Measurements from ENCODE around the gene VILL. TPM values are rescaled to one million over a fixed set of nuclear protein-coding genes. Genes with fewer than 3 reads are reported as not detected.
A peak's percentile ranks its signal among the peaks of the same experiment; 100 is the strongest.

Gene VILL
- total and polyA plus RNA-seq, 2 of the 8 experiments (the other 6 are each of a cell fraction or from before 2014, with no cell fraction given): 4.1 to 4.2 TPM

DNA sequence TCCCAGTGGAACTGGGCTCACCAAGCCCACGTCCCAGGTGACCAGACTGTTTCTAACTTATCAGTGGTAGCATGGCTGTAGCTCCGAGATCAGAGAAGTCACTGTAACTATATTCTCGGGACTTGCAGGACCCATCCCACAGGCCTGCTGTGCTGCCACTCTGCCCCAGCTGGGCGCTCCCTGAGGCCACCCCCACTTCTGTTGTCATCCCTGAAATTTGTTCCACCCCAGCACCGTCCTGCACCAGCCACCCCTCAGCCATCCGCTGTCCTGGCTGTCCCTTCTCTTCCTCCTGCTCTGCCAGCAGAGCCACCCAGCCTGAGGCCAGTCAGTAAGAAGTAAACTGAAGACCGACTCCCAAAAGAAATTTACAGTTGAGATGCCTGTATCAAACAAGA lies 33.0 kb upstream of the VILL start:
- no peaks in the 10 kb centered on the region for H3K79me1 ChIP-seq (ENCODE audit: low read depth, low read length)
- H3K56ac ChIP-seq (replicated peaks; ENCODE audit: insufficient read length, low read depth, low read length): no peak overlapping the region
- H4K91ac ChIP-seq (replicated peaks; ENCODE audit: insufficient read length, low read length): no peak overlapping the region
- H2BK12ac ChIP-seq (ENCODE audit: low read depth, low read length): peak overlapping the region; percentile 23; the same call in 1 of the 2 replicates
- H2BK5ac ChIP-seq (ENCODE audit: low read depth, low read length): 0 out of 2 replicates have a peak overlapping the region, but pooled peaks have one; percentile 8
- no peak overlapping the region for H3K14ac ChIP-seq (ENCODE audit: insufficient read length)
- H3K9ac ChIP-seq (replicated peaks in 1 of 4; ENCODE audit: extremely low read depth in 1 of 4, low read depth in 3 of 4, low read length in 3 of 4): 0 out of 7 replicates have a peak overlapping the region, but pooled peaks of 1 of the 4 experiments have one; percentile 16
- H3K4ac ChIP-seq (replicated peaks; ENCODE audit: insufficient read length, low read depth, low read length): no peak overlapping the region
- no peak overlapping the region for H2BK20ac ChIP-seq (ENCODE audit: low read length)
- no peak overlapping the region for H3K18ac ChIP-seq (ENCODE audit: extremely low read depth, low read length)
- no peak overlapping the region for H4K5ac ChIP-seq (ENCODE audit: insufficient read length, low read depth, low read length)
- no peaks in the 10 kb centered on the region for H3K79me2 ChIP-seq (ENCODE audit: control insufficient read depth in 1 of 2, insufficient read depth in 2 of 2, low read length in 2 of 2)
- no peak overlapping the region for H3K4me3 ChIP-seq (ENCODE audit: extremely low read depth in 1 of 4, insufficient read depth in 2 of 4, low read depth in 3 of 4, low read length in 4 of 4)
- no peaks in the 10 kb centered on the region for H4K20me1 ChIP-seq (replicated peaks in 1 of 2; ENCODE audit: control insufficient read depth in 1 of 2, insufficient read depth in 2 of 2, low read length in 2 of 2)
- H3K23ac ChIP-seq (ENCODE audit: insufficient read length): no peak overlapping the region
- H3K36me3 ChIP-seq (ENCODE audit: control insufficient read depth in 2 of 4, insufficient read depth in 4 of 4, low read length in 3 of 4): no peaks in the 10 kb centered on the region; a peak in 1 of 8 replicates
- H3K27ac ChIP-seq (ENCODE audit: low read depth, low read length): no peak overlapping the region
- POLR2A ChIA-PET (ENCODE audit: partially characterized antibody): interaction anchor here (0.9 to 1.9 kb wide), 2 partner anchors 8 to 16 kb away, joined by 3 to 4 read pairs; no protein-coding TSS in a partner anchor
- no peak overlapping the region for H3K4me2 ChIP-seq (ENCODE audit: insufficient read depth in 1 of 2, low read depth in 2 of 2, low read length in 2 of 2)
- H2BK120ac ChIP-seq (replicated peaks; ENCODE audit: low read depth, low read length): no peak overlapping the region
- H3K9me3 ChIP-seq (ENCODE audit: insufficient read depth in 2 of 2, low read depth in 1 of 2, low read length in 1 of 2): no peaks in the 10 kb centered on the region
- H3K23me2 ChIP-seq (ENCODE audit: low read depth, low read length): no peaks in the 10 kb centered on the region
- DNase-seq (ENCODE audit: low read depth in 1 of 2, low spot score in 2 of 2): no peak
- H2BK15ac ChIP-seq (ENCODE audit: low read length): no peak overlapping the region
- H2AK5ac ChIP-seq (ENCODE audit: low read depth, low read length): no peak overlapping the region
- no peak overlapping the region for H2AFZ ChIP-seq (ENCODE audit: low read length)
- no peaks in the 10 kb centered on the region for H3K27me3 ChIP-seq (replicated peaks in 1 of 4; ENCODE audit: control insufficient read depth in 3 of 4, extremely low read depth in 1 of 4, insufficient read depth in 3 of 4, low read length in 3 of 4)
- CTCF ChIA-PET (ENCODE audit: partially characterized antibody): interaction anchor here (0.8 to 4.1 kb wide), 8 partner anchors 9 to 132 kb away, joined by 3 to 32 read pairs (median 6); no protein-coding TSS in a partner anchor
- peaks cover 0 to 16% (median 9%) of the 10 kb centered on the region in 4 experiments; a peak in 3 of 7 replicates for H3K4me1 ChIP-seq (replicated peaks in 1 of 4; ENCODE audit: control insufficient read depth in 3 of 4, insufficient read depth in 4 of 4, low read length in 3 of 4)
- no peak for FAIRE-seq
- WGBS, 2 experiments (ENCODE audit: extremely low coverage in 1 of 2, insufficient coverage in 1 of 2, insufficient read length in 1 of 2, insufficient replicate concordance in 2 of 2, low coverage in 1 of 2, low lambda C conversion rate in 2 of 2, missing lambda C conversion rate in 1 of 2): 82% methylated on average over 7 of the region's 7 CpGs; no CpG with 5 or more reads in 1 of the 2 experiments
- no peak overlapping the region for H4K8ac ChIP-seq (ENCODE audit: extremely low read depth, insufficient read depth, low read length)
- TF ChIP-seq SIRT6 (IDR thresholded peaks at IDR 0.05; ENCODE audit: low read length): no peak
- TF ChIP-seq POU5F1 (IDR thresholded peaks at IDR 0.05; ENCODE audit: low read depth, low read length): no peak
- TF ChIP-seq SP4 (IDR thresholded peaks at IDR 0.05; ENCODE audit: low read length): no peak
- no peak for TF ChIP-seq CBX8 (IDR thresholded peaks at IDR 0.05; ENCODE audit: borderline replicate concordance, low read depth, low read length)
- TF ChIP-seq PHF8 (conservative IDR thresholded peaks at IDR 0.05; ENCODE audit: low read depth, low read length): no peak
- TF ChIP-seq EGR1 (IDR thresholded peaks at IDR 0.05; ENCODE audit: borderline replicate concordance, low read depth, low read length): no peak
- TF ChIP-seq CBX5 (IDR thresholded peaks at IDR 0.05; ENCODE audit: low read depth, low read length): no peak
- no peak for TF ChIP-seq POLR2AphosphoS5 (IDR thresholded peaks at IDR 0.05; ENCODE audit: low read depth, low read length)
- TF ChIP-seq TBP (IDR thresholded peaks at IDR 0.05; ENCODE audit: low read depth, low read length): no peak
- no peak for TF ChIP-seq EZH2 (IDR thresholded peaks at IDR 0.05; ENCODE audit: low read depth, low read length, severe bottlenecking)
- no peak for TF ChIP-seq CEBPB (IDR thresholded peaks at IDR 0.05; ENCODE audit: low read depth, low read length)
- no peak for TF ChIP-seq RBBP5 (IDR thresholded peaks at IDR 0.05; ENCODE audit: borderline replicate concordance, low read depth, low read length)
- no peak for TF ChIP-seq POLR2A (IDR thresholded peaks at IDR 0.05; ENCODE audit: control extremely low read depth in 1 of 2, low read depth in 2 of 2, low read length in 2 of 2)
- TF ChIP-seq CHD2 (IDR thresholded peaks at IDR 0.05; ENCODE audit: low read length): no peak
- TF ChIP-seq CTBP2 (IDR thresholded peaks at IDR 0.05; ENCODE audit: borderline replicate concordance, insufficient read depth, insufficient read length, low read length): no peak
